ENCODE results near the gene LAMTOR2.

- TF ChIP-seq TARDBP (IDR thresholded peaks at IDR 0.05) (no peak), CBFB (CRISPR knock-in tag; IDR thresholded peaks at IDR 0.05) (no peak), TEAD4 (IDR thresholded peaks at IDR 0.05; ENCODE audit: low read length) (no peak), TEAD4 (CRISPR knock-in tag; IDR thresholded peaks at IDR 0.05; ENCODE audit: borderline replicate concordance) (no peak), REST (IDR thresholded peaks at IDR 0.05; ENCODE audit: borderline replicate concordance) (no peak), REST (CRISPR knock-in tag; IDR thresholded peaks at IDR 0.05; ENCODE audit: low read depth) (no peak), HOXB6 (CRISPR knock-in tag; IDR thresholded peaks at IDR 0.05; ENCODE audit: borderline replicate concordance) (no peak), HDAC6 (IDR thresholded peaks at IDR 0.05; ENCODE audit: low read depth, low read length) (no peak), EZH2 (IDR thresholded peaks at IDR 0.05; ENCODE audit: borderline replicate concordance, low read depth, low read length) (no peak), ZNF609 (CRISPR knock-in tag; IDR thresholded peaks at IDR 0.05; ENCODE audit: borderline replicate concordance) (no peak), ZNF431 (CRISPR knock-in tag; IDR thresholded peaks at IDR 0.05) (no peak), CHD4 (IDR thresholded peaks at IDR 0.05; ENCODE audit: insufficient read depth, insufficient replicate concordance, low read depth, low read length, poor library complexity, severe bottlenecking) (no peak), FOXP4 (CRISPR knock-in tag; IDR thresholded peaks at IDR 0.05; ENCODE audit: borderline replicate concordance) (no peak), POLR2A (conservative IDR thresholded peaks at IDR 0.05) (no peak), PHF8 (IDR thresholded peaks at IDR 0.05; ENCODE audit: borderline replicate concordance, low read length) (no peak)
Measured at GRCh38 chr1:156080241-156080862, 25.8 kb downstream of the LAMTOR2 start.
